ENCODE data around the gene PVRIG.

DNA sequence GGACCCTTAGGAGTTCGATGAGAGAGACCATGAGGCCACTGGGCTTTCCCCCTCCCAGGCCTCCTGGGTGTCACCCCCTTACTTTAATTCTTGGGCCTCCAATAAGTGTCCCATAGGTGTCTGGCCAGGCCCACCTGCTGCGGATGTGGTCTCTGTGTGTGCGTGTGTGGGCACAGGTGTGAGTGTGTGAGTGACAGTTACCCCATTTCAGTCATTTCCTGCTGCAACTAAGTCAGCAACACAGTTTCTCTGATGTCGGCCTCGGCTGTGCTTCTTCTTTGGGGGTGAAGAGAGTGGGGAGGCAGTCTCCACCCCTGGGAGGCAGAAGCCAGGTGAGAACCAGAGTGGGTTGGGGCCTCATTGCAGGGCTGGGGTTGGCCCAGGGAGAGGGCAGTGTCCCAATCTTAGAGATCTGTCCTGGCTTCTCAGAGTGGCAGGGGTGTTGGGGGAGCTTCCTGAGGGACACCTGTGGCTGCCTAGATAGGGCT lies 1.5 kb downstream of the PVRIG start:
- TF ChIP-seq EP300 (IDR thresholded peaks at IDR 0.05) = no peak
- TF ChIP-seq, protein P1, sequence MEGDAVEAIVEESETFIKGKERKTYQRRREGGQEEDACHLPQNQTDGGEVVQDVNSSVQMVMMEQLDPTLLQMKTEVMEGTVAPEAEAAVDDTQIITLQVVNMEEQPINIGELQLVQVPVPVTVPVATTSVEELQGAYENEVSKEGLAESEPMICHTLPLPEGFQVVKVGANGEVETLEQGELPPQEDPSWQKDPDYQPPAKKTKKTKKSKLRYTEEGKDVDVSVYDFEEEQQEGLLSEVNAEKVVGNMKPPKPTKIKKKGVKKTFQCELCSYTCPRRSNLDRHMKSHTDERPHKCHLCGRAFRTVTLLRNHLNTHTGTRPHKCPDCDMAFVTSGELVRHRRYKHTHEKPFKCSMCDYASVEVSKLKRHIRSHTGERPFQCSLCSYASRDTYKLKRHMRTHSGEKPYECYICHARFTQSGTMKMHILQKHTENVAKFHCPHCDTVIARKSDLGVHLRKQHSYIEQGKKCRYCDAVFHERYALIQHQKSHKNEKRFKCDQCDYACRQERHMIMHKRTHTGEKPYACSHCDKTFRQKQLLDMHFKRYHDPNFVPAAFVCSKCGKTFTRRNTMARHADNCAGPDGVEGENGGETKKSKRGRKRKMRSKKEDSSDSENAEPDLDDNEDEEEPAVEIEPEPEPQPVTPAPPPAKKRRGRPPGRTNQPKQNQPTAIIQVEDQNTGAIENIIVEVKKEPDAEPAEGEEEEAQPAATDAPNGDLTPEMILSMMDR (IDR thresholded peaks at IDR 0.05) = no peak
- TF ChIP-seq POLR2AphosphoS5 (IDR thresholded peaks at IDR 0.05) = no peak
- no peak for TF ChIP-seq POLR2A (IDR thresholded peaks at IDR 0.05; ENCODE audit: low read depth)

All from esophagus muscularis mucosa (tissue), 4 donors.